GM12891 (cell line): Measurements from ENCODE around the gene SLC8A2.

ENCODE experiments used
- POLR2A ChIP-seq: IDR thresholded peaks from 2 replicates; pipeline ENCODE4 v1.6.1; 2011; ENCODE audit warnings: low read depth, low read length, control low read depth
- SPI1 ChIP-seq: IDR thresholded peaks from 2 replicates; pipeline ENCODE4 v1.6.1; 2011; ENCODE audit warnings: low read depth, low read length, control low read depth
- TAF1 ChIP-seq: IDR thresholded peaks from 2 replicates; pipeline ENCODE4 v1.6.1; 2011; ENCODE audit warnings: low read depth, low read length, control low read depth

DNA sequence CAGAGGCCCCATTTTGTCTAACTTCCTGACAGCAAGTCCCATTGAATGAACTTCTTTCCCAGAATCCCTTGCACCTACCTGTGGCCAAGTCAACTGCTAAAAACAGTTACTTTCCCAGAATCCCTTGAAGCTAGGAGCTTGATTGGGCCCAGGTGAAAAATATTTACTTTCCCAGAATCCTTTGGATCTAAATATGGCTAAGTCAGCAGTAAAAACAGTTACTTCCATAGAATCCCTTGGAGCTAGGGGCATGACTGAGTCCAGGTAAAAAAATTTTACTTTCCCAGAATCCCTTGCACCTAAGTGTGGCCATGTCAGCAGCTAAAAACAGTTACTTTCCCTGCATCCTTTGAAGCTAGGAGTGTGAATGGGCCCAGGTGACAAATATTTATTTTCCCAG lies 39.2 kb downstream of the SLC8A2 start:
- TF ChIP-seq TAF1 = no peak
- TF ChIP-seq SPI1 = no peak
- TF ChIP-seq POLR2A = no peak
